Measurements from ENCODE around the gene LRRC52. TPM values are rescaled to one million over a fixed set of nuclear protein-coding genes. Genes with fewer than 3 reads are reported as not detected.

LRRC52 gene
- polyA plus RNA-seq, 3 donors from 2014 or later = not detected

GRCh38 chr1:165524639-165525285, 19.0 kb upstream of the LRRC52 start:
- peaks cover 9 to 20% (median 18%) of the 10 kb centered on the region in 3 donors for H3K27me3 Mint-ChIP-seq (ENCODE audit: low read depth in 3 of 3)
- H3K36me3 Mint-ChIP-seq = no peaks in the 10 kb centered on the region
- peaks cover 3 to 18% (median 15%) of the 10 kb centered on the region in 6 donors for H3K9me3 Mint-ChIP-seq
- no peak for DNase-seq
- H3K4me1 Mint-ChIP-seq = no peaks in the 10 kb centered on the region
- H3K4me3 Mint-ChIP-seq = no peak overlapping the region
- no peak overlapping the region for H3K27ac Mint-ChIP-seq

GRCh38 chr1:165525708-165526107, 18.1 kb upstream of the LRRC52 start:
- Mint-ChIP-seq H3K27me3 (ENCODE audit: low read depth in 3 of 3) (peaks cover 5 to 20% (median 18%) of the 10 kb centered on the region in 3 donors), H3K27ac (no peak overlapping the region), H3K36me3 (no peaks in the 10 kb centered on the region), H3K4me1 (no peaks in the 10 kb centered on the region), H3K9me3 (peaks cover 3 to 18% (median 10%) of the 10 kb centered on the region in 6 donors), H3K4me3 (no peak overlapping the region)
- DNase-seq = no peak

- no peaks in the 10 kb centered on the region for H3K4me1 Mint-ChIP-seq
- no peaks in the 10 kb centered on the region for H3K36me3 Mint-ChIP-seq
- no peak for DNase-seq
- peaks cover 0 to 8% (median under 1%) of the 10 kb centered on the region in 6 donors for H3K9me3 Mint-ChIP-seq
- H3K27me3 Mint-ChIP-seq (ENCODE audit: low read depth in 3 of 3) = peaks cover 2 to 23% (median 16%) of the 10 kb centered on the region in 3 donors
- H3K4me3 Mint-ChIP-seq = no peak overlapping the region
- H3K27ac Mint-ChIP-seq = no peak overlapping the region
Observed at GRCh38 chr1:165527251-165528007, 16.4 kb upstream of the LRRC52 start.

- H3K27me3 Mint-ChIP-seq (ENCODE audit: low read depth in 3 of 3) = peaks cover 3 to 17% (median 10%) of the 10 kb centered on the region in 3 donors
Observed at GRCh38 chr1:165531021-165531420, 12.8 kb upstream of the LRRC52 start.

GRCh38 chr1:165532053-165532452, 11.7 kb upstream of the LRRC52 start:
- Mint-ChIP-seq H3K27me3 (ENCODE audit: low read depth in 3 of 3) (peaks cover 5 to 14% (median 10%) of the 10 kb centered on the region in 3 donors), H3K36me3 (no peaks in the 10 kb centered on the region), H3K4me1 (no peaks in the 10 kb centered on the region), H3K4me3 (no peak overlapping the region), H3K9me3 (peaks cover 0 to 4% (median 0%) of the 10 kb centered on the region in 6 donors), H3K27ac (no peak overlapping the region)
- DNase-seq = no peak

More at GRCh38 chr1:165531021-165531420, 12.8 kb upstream of the LRRC52 start:
- no peak for DNase-seq
- Mint-ChIP-seq H3K27ac (no peak overlapping the region), H3K4me1 (no peaks in the 10 kb centered on the region), H3K9me3 (peaks cover 0 to 5% (median 0%) of the 10 kb centered on the region in 6 donors), H3K4me3 (no peak overlapping the region), H3K36me3 (no peaks in the 10 kb centered on the region)

- H3K27me3 Mint-ChIP-seq (ENCODE audit: low read depth in 3 of 3) = peaks cover 7 to 18% (median 7%) of the 10 kb centered on the region in 3 donors
- H3K4me1 Mint-ChIP-seq = no peaks in the 10 kb centered on the region
- H3K4me3 Mint-ChIP-seq = no peak overlapping the region
- no peak overlapping the region for H3K27ac Mint-ChIP-seq
- DNase-seq = no peak
- H3K36me3 Mint-ChIP-seq = no peaks in the 10 kb centered on the region
- H3K9me3 Mint-ChIP-seq = no peaks in the 10 kb centered on the region
Observed at GRCh38 chr1:165533254-165533653, 10.5 kb upstream of the LRRC52 start.

GRCh38 chr1:165536016-165536415, 7.8 kb upstream of the LRRC52 start:
- Mint-ChIP-seq H3K36me3 (no peaks in the 10 kb centered on the region), H3K27ac (no peak overlapping the region), H3K4me1 (no peaks in the 10 kb centered on the region), H3K27me3 (ENCODE audit: low read depth in 3 of 3) (peaks cover 5 to 19% (median 8%) of the 10 kb centered on the region in 3 donors), H3K9me3 (no peaks in the 10 kb centered on the region), H3K4me3 (no peak overlapping the region)
- DNase-seq = no peak

- no peaks in the 10 kb centered on the region for H3K36me3 Mint-ChIP-seq
- H3K27ac Mint-ChIP-seq = no peak overlapping the region
- peaks cover 2 to 17% (median 8%) of the 10 kb centered on the region in 3 donors for H3K27me3 Mint-ChIP-seq (ENCODE audit: low read depth in 3 of 3)
- no peaks in the 10 kb centered on the region for H3K9me3 Mint-ChIP-seq
- no peak overlapping the region for H3K4me3 Mint-ChIP-seq
- DNase-seq = no peak
- H3K4me1 Mint-ChIP-seq = no peaks in the 10 kb centered on the region
Observed at GRCh38 chr1:165537356-165538109, 6.3 kb upstream of the LRRC52 start.

GRCh38 chr1:165539306-165539705, 4.5 kb upstream of the LRRC52 start:
- no peaks in the 10 kb centered on the region for H3K36me3 Mint-ChIP-seq
- H3K27me3 Mint-ChIP-seq (ENCODE audit: low read depth in 3 of 3) = peaks cover 4 to 17% (median 8%) of the 10 kb centered on the region in 3 donors
- peaks cover 0 to 1% (median 0%) of the 10 kb centered on the region in 6 donors for H3K9me3 Mint-ChIP-seq
- H3K27ac Mint-ChIP-seq = no peak overlapping the region
- H3K4me3 Mint-ChIP-seq = no peak overlapping the region
- no peak for DNase-seq
- no peaks in the 10 kb centered on the region for H3K4me1 Mint-ChIP-seq

- Mint-ChIP-seq H3K27ac (no peak overlapping the region), H3K27me3 (ENCODE audit: low read depth in 3 of 3) (peaks cover 5 to 21% (median 12%) of the 10 kb centered on the region in 3 donors), H3K4me3 (no peak overlapping the region), H3K36me3 (no peaks in the 10 kb centered on the region), H3K4me1 (no peaks in the 10 kb centered on the region), H3K9me3 (peaks cover 0 to 1% (median 0%) of the 10 kb centered on the region in 6 donors)
- no peak for DNase-seq
Observed at GRCh38 chr1:165539908-165540307, 3.9 kb upstream of the LRRC52 start.

- H3K36me3 Mint-ChIP-seq = no peaks in the 10 kb centered on the region
- H3K27ac Mint-ChIP-seq = no peak overlapping the region
- peaks cover 7 to 28% (median 13%) of the 10 kb centered on the region in 3 donors for H3K27me3 Mint-ChIP-seq (ENCODE audit: low read depth in 3 of 3)
Observed at GRCh38 chr1:165542015-165542631, 1.7 kb upstream of the LRRC52 start.

GRCh38 chr1:165542647-165543046, 1.2 kb upstream of the LRRC52 start:
- peaks cover 0 to 7% (median 0%) of the 10 kb centered on the region in 6 donors for H3K9me3 Mint-ChIP-seq
- H3K36me3 Mint-ChIP-seq = no peaks in the 10 kb centered on the region
- no peak overlapping the region for H3K4me3 Mint-ChIP-seq
- peaks cover 7 to 27% (median 10%) of the 10 kb centered on the region in 3 donors for H3K27me3 Mint-ChIP-seq (ENCODE audit: low read depth in 3 of 3)
- no peaks in the 10 kb centered on the region for H3K4me1 Mint-ChIP-seq
- H3K27ac Mint-ChIP-seq = no peak overlapping the region
- DNase-seq = no peak

More at GRCh38 chr1:165542015-165542631, 1.7 kb upstream of the LRRC52 start:
- Mint-ChIP-seq H3K9me3 (peaks cover 0 to 5% (median 0%) of the 10 kb centered on the region in 6 donors), H3K4me3 (no peak overlapping the region), H3K4me1 (no peaks in the 10 kb centered on the region)
- DNase-seq = no peak

GRCh38 chr1:165544996-165545395, 1.2 kb downstream of the LRRC52 start:
- Mint-ChIP-seq H3K27me3 (ENCODE audit: low read depth in 3 of 3) (peaks cover 5 to 25% (median 9%) of the 10 kb centered on the region in 3 donors), H3K4me1 (no peaks in the 10 kb centered on the region), H3K9me3 (peaks cover 0 to 7% (median 0%) of the 10 kb centered on the region in 6 donors)

More at GRCh38 chr1:165544996-165545395, 1.2 kb downstream of the LRRC52 start:
- H3K4me3 Mint-ChIP-seq = no peak overlapping the region
- DNase-seq = no peak
- no peak overlapping the region for H3K27ac Mint-ChIP-seq
- no peaks in the 10 kb centered on the region for H3K36me3 Mint-ChIP-seq

Measured in immature natural killer cell (primary cell).